Upper lobe of left lung (tissue), 6 donors: ENCODE measurements around the gene KRTAP5-3. TPM values are rescaled to one million over a fixed set of nuclear protein-coding genes. Genes with fewer than 3 reads are reported as not detected.

ENCODE experiments used
- ATAC-seq, 2 donors: fragments of 200-7000 bp; cut with Tn5 transposase; one replicate each; pipeline ENCODE4 v1.9.1; 2022; ENCODE audit warnings: mild to moderate bottlenecking in 2 of 2, moderate library complexity in 2 of 2; ENCODE audit not compliant: low FRiP score in 2 of 2
- DNase-seq, 2 donors: peaks; one replicate each; pipeline ENCODE4 v3.0.0-alpha.2; 2019 to 2020
- H3K27ac ChIP-seq, 4 donors: fragments of 200-600 bp; sonication (generic); one replicate each; pipeline ENCODE4 v1.5.1; 2016 to 2019
- H3K27me3 ChIP-seq, 4 donors: fragments of 200-600 bp; sonication (generic); one replicate each; pipeline ENCODE4 v1.5.1; 2017 to 2019
- H3K36me3 ChIP-seq, 4 donors: fragments of 200-600 bp; sonication (generic); one replicate each; pipeline ENCODE4 v1.5.1; 2016 to 2019
- H3K4me1 ChIP-seq, 4 donors: fragments of 200-600 bp; sonication (generic); one replicate each; pipeline ENCODE4 v1.5.1; 2018 to 2019
- H3K4me3 ChIP-seq, 4 donors: fragments of 200-600 bp; sonication (generic); one replicate each; pipeline ENCODE4 v1.5.1; 2017 to 2019; ENCODE audit warnings: mild to moderate bottlenecking in 2 of 4, moderate library complexity in 1 of 4
- H3K9me3 ChIP-seq, 4 donors: fragments of 200-600 bp; sonication (generic); one replicate each; pipeline ENCODE4 v1.5.1; 2018 to 2019
- CTCF ChIP-seq, 6 experiments: fragments of 450-650 bp in 4 of 6; fragments of 200-600 bp in 2 of 6; sonication (generic) in 2 of 6; IDR thresholded peaks; one replicate each; pipeline ENCODE4 v1.5.1; 2016 to 2019; ENCODE audit warnings: antibody characterized with exemption in 6 of 6
- EP300 ChIP-seq, 4 donors: sonication (generic); formaldehyde crosslinking; IDR thresholded peaks; one replicate each; pipeline ENCODE4 v1.5.1; 2017; ENCODE audit warnings: antibody characterized with exemption in 4 of 4, control low read depth in 2 of 4
- POLR2A ChIP-seq, 4 donors: fragments of 450-650 bp; IDR thresholded peaks; one replicate each; pipeline ENCODE4 v1.5.1; 2016 to 2017; ENCODE audit warnings: antibody characterized with exemption in 4 of 4, mild to moderate bottlenecking in 2 of 4
- POLR2AphosphoS5 ChIP-seq, 2 donors: sonication (generic); formaldehyde crosslinking; IDR thresholded peaks; one replicate each; pipeline ENCODE4 v1.5.1; 2017; ENCODE audit warnings: antibody characterized with exemption in 2 of 2
- WGBS, 2 donors: methylation state at CpG; one replicate each; pipeline ENCODE4 v1.1.5; 2017 to 2018; 5-methylcytosine and 5-hydroxymethylcytosine counted together
- total RNA-seq, 6 donors: library from RNA; depleted of rRNA in 4 of 6; stranded (reverse); fragments of >200 nt in 4 of 6; gene quantifications; one replicate each; pipeline versions ENCODE4 v1.1.0 to v1.2.1, GENCODE V29; 2016 to 2021
- donor health status: DM: no; HTN: no; CAD: no; lungs with moderate emphysema.
- donor health status: DM: no; HTN: yes; CAD: no; lungs with severe emphysema.

KRTAP5-3 gene
- total RNA-seq, 6 donors from 2014 or later, result not detected

- TF ChIP-seq EP300 (IDR thresholded peaks at IDR 0.05), result no peak
- TF ChIP-seq POLR2A (IDR thresholded peaks at IDR 0.05), result no peak
- H3K27me3 ChIP-seq, result peaks cover 0 to 9% (median 4%) of the 10 kb centered on the region in 4 donors
- no peak overlapping the region for H3K27ac ChIP-seq
- peaks cover 9 to 36% (median 20%) of the 10 kb centered on the region in 4 donors for H3K4me1 ChIP-seq
- 80 to 93% methylated on average over 5 to 6 of the region's 7 CpGs for WGBS, 2 donors
- H3K4me3 ChIP-seq, result no peak overlapping the region
- H3K36me3 ChIP-seq, result peaks cover 0 to 29% (median 10%) of the 10 kb centered on the region in 4 donors
- DNase-seq (no peak), ATAC-seq (no peak)
- no peaks in the 10 kb centered on the region for H3K9me3 ChIP-seq
These were observed 40.6 kb downstream of the KRTAP5-3 start for GRCh38 chr11:1567721-1568100.

- no peak overlapping the region for H3K4me3 ChIP-seq
- H3K9me3 ChIP-seq, result no peaks in the 10 kb centered on the region
These were observed 41.1 kb downstream of the KRTAP5-3 start for GRCh38 chr11:1567052-1567720.

GRCh38 chr11:1566381-1567051 lies 41.7 kb downstream of the KRTAP5-3 start:
- peak in 1 of 2 donors; percentile 76 for DNase-seq
- H3K9me3 ChIP-seq, result no peaks in the 10 kb centered on the region
- TF ChIP-seq CTCF (IDR thresholded peaks at IDR 0.05), result no peak
- TF ChIP-seq EP300 (IDR thresholded peaks at IDR 0.05), result no peak
- no peak for TF ChIP-seq POLR2AphosphoS5 (IDR thresholded peaks at IDR 0.05)
- TF ChIP-seq POLR2A (IDR thresholded peaks at IDR 0.05), result no peak
- peaks cover 0 to 41% (median 10%) of the 10 kb centered on the region in 4 donors for H3K36me3 ChIP-seq
- no peak overlapping the region for H3K27ac ChIP-seq
- no peak overlapping the region for H3K4me3 ChIP-seq
- no peak for ATAC-seq
- H3K27me3 ChIP-seq, result peaks cover 0 to 6% (median 3%) of the 10 kb centered on the region in 4 donors
- H3K4me1 ChIP-seq, result peaks cover 8 to 32% (median 17%) of the 10 kb centered on the region in 4 donors
- WGBS, 2 donors, result 82 to 88% methylated on average over 4 to 20 of the region's 20 CpGs

More at GRCh38 chr11:1567052-1567720, 41.1 kb downstream of the KRTAP5-3 start:
- H3K27ac ChIP-seq, result no peak overlapping the region
- peaks cover 0 to 35% (median 10%) of the 10 kb centered on the region in 4 donors for H3K36me3 ChIP-seq
- DNase-seq (peak in 1 of 2 donors; percentile 63), ATAC-seq (no peak)
- TF ChIP-seq EP300 (IDR thresholded peaks at IDR 0.05), result no peak
- no peak for TF ChIP-seq POLR2AphosphoS5 (IDR thresholded peaks at IDR 0.05)
- TF ChIP-seq CTCF (IDR thresholded peaks at IDR 0.05), result no peak
- no peak for TF ChIP-seq POLR2A (IDR thresholded peaks at IDR 0.05)
- WGBS, 2 donors, result 71 to 80% methylated on average over 1 to 12 of the region's 13 CpGs
- peaks cover 0 to 7% (median 3%) of the 10 kb centered on the region in 4 donors for H3K27me3 ChIP-seq
- H3K4me1 ChIP-seq, result peaks cover 8 to 32% (median 17%) of the 10 kb centered on the region in 4 donors

- Histone ChIP-seq H3K27ac (no peak overlapping the region), H3K9me3 (no peaks in the 10 kb centered on the region), H3K4me3 (no peak overlapping the region), H3K27me3 (no peaks in the 10 kb centered on the region), H3K4me1 (peaks cover 2 to 26% (median 11%) of the 10 kb centered on the region in 4 donors), H3K36me3 (peaks cover 0 to 46% (median 11%) of the 10 kb centered on the region in 4 donors)
- DNase-seq (no peak), ATAC-seq (no peak)
- TF ChIP-seq POLR2A (IDR thresholded peaks at IDR 0.05) (no peak), POLR2AphosphoS5 (IDR thresholded peaks at IDR 0.05) (no peak), CTCF (IDR thresholded peaks at IDR 0.05) (no peak), EP300 (IDR thresholded peaks at IDR 0.05) (no peak)
- 60 to 90% methylated on average over 1 to 5 of the region's 5 CpGs for WGBS, 2 donors
These were observed 42.4 kb downstream of the KRTAP5-3 start for GRCh38 chr11:1565904-1566247.

GRCh38 chr11:1565173-1565903 lies 42.9 kb downstream of the KRTAP5-3 start:
- ATAC-seq (no peak), DNase-seq (peak in 1 of 2 donors; percentile 80)

More at GRCh38 chr11:1565173-1565903, 42.9 kb downstream of the KRTAP5-3 start:
- Histone ChIP-seq H3K36me3 (peaks cover 0 to 48% (median 12%) of the 10 kb centered on the region in 4 donors), H3K9me3 (no peaks in the 10 kb centered on the region), H3K27me3 (no peaks in the 10 kb centered on the region), H3K4me1 (peaks cover 0 to 21% (median 7%) of the 10 kb centered on the region in 4 donors), H3K27ac (no peak overlapping the region), H3K4me3 (no peak overlapping the region)
- TF ChIP-seq CTCF (IDR thresholded peaks at IDR 0.05) (no peak), EP300 (IDR thresholded peaks at IDR 0.05) (no peak), POLR2A (IDR thresholded peaks at IDR 0.05) (no peak), POLR2AphosphoS5 (IDR thresholded peaks at IDR 0.05) (no peak)
- 84 to 92% methylated on average over 11 to 28 of the region's 28 CpGs for WGBS, 2 donors
